HG02759 (cell line): ENCODE measurements around the gene ZNF552.
"Not testable (repeated sequence)": the region's sequence is repeated elsewhere in the genome, so short reads cannot be mapped to it uniquely, and the experiment has no call there.

Experiments used
- ATAC-seq: cut with Tn5 transposase; IDR thresholded peaks from one replicate; pipeline ENCODE4 v1.9.1; 2021; ENCODE audit warnings: mild to moderate bottlenecking, moderate library complexity; ENCODE audit not compliant: unreplicated experiment

ZNF552 gene

GRCh38 chr19:57814505-57815246 is at the start of gene ZNF552:
Gene ZNF552, minus strand, starts transcription at chr19:57814913. Its CDS starts 170 bp downstream, at chr19:57814743.
- peak; percentile 73 for ATAC-seq

GRCh38 chr19:57862351-57862750 is 47.6 kb upstream of the ZNF552 start:
- ATAC-seq, result not testable (repeated sequence)

- ATAC-seq, result not testable (repeated sequence)
Measured at GRCh38 chr19:57854117-57854516, 39.4 kb upstream of the ZNF552 start.

- ATAC-seq, result not testable (repeated sequence)
Measured at GRCh38 chr19:57851812-57852603, 37.3 kb upstream of the ZNF552 start.

GRCh38 chr19:57850553-57851017 is 35.9 kb upstream of the ZNF552 start:
- ATAC-seq, result no peak

- ATAC-seq, result peak; percentile 97
Measured at GRCh38 chr19:57849666-57850473, 35.2 kb upstream of the ZNF552 start, which contains the start of gene ZNF587. Gene ZNF587, plus strand, starts transcription at chr19:57849859. Its CDS starts 180 bp downstream, at chr19:57850039.

- peak; percentile 33 for ATAC-seq
Measured at GRCh38 chr19:57849162-57849665, 34.5 kb upstream of the ZNF552 start.

GRCh38 chr19:57847164-57847563 is 32.5 kb upstream of the ZNF552 start:
- not testable (repeated sequence) for ATAC-seq

GRCh38 chr19:57841122-57841763 is 26.5 kb upstream of the ZNF552 start:
- no peak for ATAC-seq

GRCh38 chr19:57838622-57839191 is 24.0 kb upstream of the ZNF552 start:
- not testable (repeated sequence) for ATAC-seq

- ATAC-seq, result not testable (repeated sequence)
Measured at GRCh38 chr19:57836991-57837390, 22.3 kb upstream of the ZNF552 start.

GRCh38 chr19:57830071-57830602 is 15.4 kb upstream of the ZNF552 start, which contains the start of gene ZNF587B:
Gene ZNF587B, plus strand, starts transcription at chr19:57830299. Its CDS starts 230 bp downstream, at chr19:57830529.
- no peak for ATAC-seq

- ATAC-seq, result no peak
Measured at GRCh38 chr19:57829316-57829715, 14.6 kb upstream of the ZNF552 start.

- ATAC-seq, result no peak
Measured at GRCh38 chr19:57825511-57825910, 10.8 kb upstream of the ZNF552 start.

- not testable (repeated sequence) for ATAC-seq
Measured at GRCh38 chr19:57823608-57824007, 8.9 kb upstream of the ZNF552 start.

GRCh38 chr19:57823155-57823554 is 8.4 kb upstream of the ZNF552 start:
- ATAC-seq, result not testable (repeated sequence)

- ATAC-seq, result not testable (repeated sequence)
Measured at GRCh38 chr19:57821501-57821900, 6.8 kb upstream of the ZNF552 start.

- ATAC-seq, result not testable (repeated sequence)
Measured at GRCh38 chr19:57821095-57821494, 6.4 kb upstream of the ZNF552 start.

GRCh38 chr19:57820599-57820998 is 5.9 kb upstream of the ZNF552 start:
- ATAC-seq, result no peak
